GM21723 (cell line): ENCODE data around the gene INS.
"Not testable (repeated sequence)": the region's sequence is repeated elsewhere in the genome, so short reads cannot be mapped to it uniquely, and the experiment has no call there.

Experiments
- ATAC-seq: cut with Tn5 transposase; IDR thresholded peaks from one replicate; pipeline ENCODE4 v1.9.1; 2021; ENCODE audit warnings: mild to moderate bottlenecking, moderate library complexity; ENCODE audit not compliant: unreplicated experiment

Gene INS

GRCh38 chr11:2199466-2200341, 38.7 kb upstream of the INS start:
- ATAC-seq = no peak

GRCh38 chr11:2198621-2199365, 37.8 kb upstream of the INS start:
- ATAC-seq = no peak

- ATAC-seq = no peak
These were observed 36.9 kb upstream of the INS start for GRCh38 chr11:2197771-2198520.

- no peak for ATAC-seq
These were observed 36.2 kb upstream of the INS start for GRCh38 chr11:2196970-2197770.

- no peak for ATAC-seq
These were observed 34.7 kb upstream of the INS start for GRCh38 chr11:2195756-2196088.

GRCh38 chr11:2194877-2195755, 34.1 kb upstream of the INS start:
- no peak for ATAC-seq

GRCh38 chr11:2193888-2194595, 33.0 kb upstream of the INS start:
- not testable (repeated sequence) for ATAC-seq

GRCh38 chr11:2193099-2193887, 32.3 kb upstream of the INS start:
- no peak for ATAC-seq

GRCh38 chr11:2192435-2192834, 31.4 kb upstream of the INS start:
- no peak for ATAC-seq

GRCh38 chr11:2191883-2192282, 30.9 kb upstream of the INS start:
- ATAC-seq = no peak

- ATAC-seq = no peak
These were observed 29.9 kb upstream of the INS start for GRCh38 chr11:2190657-2191471.

- no peak for ATAC-seq
These were observed 29.1 kb upstream of the INS start for GRCh38 chr11:2189938-2190656.

GRCh38 chr11:2188745-2189144, 27.7 kb upstream of the INS start:
- ATAC-seq = no peak

- ATAC-seq = no peak
These were observed 26.3 kb upstream of the INS start for GRCh38 chr11:2187280-2187707.

GRCh38 chr11:2186669-2187279, 25.8 kb upstream of the INS start:
- no peak for ATAC-seq

GRCh38 chr11:2185324-2186085, 24.5 kb upstream of the INS start:
- ATAC-seq = no peak
